ENCODE results near the gene DDX10. TPM values are rescaled to one million over a fixed set of nuclear protein-coding genes. Genes with fewer than 3 reads are reported as not detected.

The DDX10 gene
- total and polyA plus RNA-seq, 2 of the 8 experiments (the other 6 are each of a cell fraction or from before 2014, with no cell fraction given) = 49.2 to 52.2 TPM

DNA sequence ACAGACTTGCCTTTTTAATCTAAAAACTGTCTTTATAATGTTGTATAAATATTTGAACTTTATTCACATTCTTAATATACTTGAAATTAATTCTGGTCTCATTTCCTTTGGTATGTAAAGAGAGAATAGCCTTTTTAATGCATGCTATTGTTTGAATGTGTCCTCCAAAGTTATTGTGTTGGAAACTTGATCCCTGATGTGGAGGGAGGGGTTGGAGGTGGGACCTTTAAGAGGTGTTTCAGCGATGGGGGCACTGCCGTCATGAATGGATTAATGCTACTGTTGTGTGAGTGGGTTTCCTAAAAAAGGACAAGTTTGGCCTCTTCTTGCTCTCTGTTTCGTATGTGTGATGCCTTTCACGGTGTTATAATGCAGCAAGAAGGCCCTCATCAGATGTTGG is 131.7 kb downstream of the DDX10 start:
- H3K9ac ChIP-seq (replicated peaks in 1 of 4; ENCODE audit: extremely low read depth in 1 of 4, low read depth in 3 of 4, low read length in 3 of 4) = no peak overlapping the region
- peaks cover 0 to 17% of the 10 kb centered on the region in 2 experiments; a peak in 2 of 4 replicates for H3K79me2 ChIP-seq (ENCODE audit: control insufficient read depth in 1 of 2, insufficient read depth in 2 of 2, low read length in 2 of 2)
- 0 out of 4 replicates have a peak overlapping the region, but pooled peaks of 1 of the 2 experiments have one; percentile 46 for H3K4me2 ChIP-seq (ENCODE audit: insufficient read depth in 1 of 2, low read depth in 2 of 2, low read length in 2 of 2)
- H2BK15ac ChIP-seq (ENCODE audit: low read length) = no peak overlapping the region
- H3K23me2 ChIP-seq (ENCODE audit: low read depth, low read length) = no peaks in the 10 kb centered on the region
- H2BK5ac ChIP-seq (ENCODE audit: low read depth, low read length) = no peak overlapping the region
- H4K91ac ChIP-seq (replicated peaks; ENCODE audit: insufficient read length, low read length) = no peak overlapping the region
- H3K27ac ChIP-seq (ENCODE audit: low read depth, low read length) = no peak overlapping the region
- FAIRE-seq (no peak), DNase-seq (ENCODE audit: low read depth in 1 of 2, low spot score in 2 of 2) (no peak)
- no peak overlapping the region for H3K23ac ChIP-seq (ENCODE audit: insufficient read length)
- no peaks in the 10 kb centered on the region for H3K9me3 ChIP-seq (ENCODE audit: insufficient read depth in 2 of 2, low read depth in 1 of 2, low read length in 1 of 2)
- POLR2A ChIA-PET (ENCODE audit: partially characterized antibody) = no interaction called here
- H3K14ac ChIP-seq (ENCODE audit: insufficient read length) = no peak overlapping the region
- no peaks in the 10 kb centered on the region for H3K27me3 ChIP-seq (replicated peaks in 1 of 4; ENCODE audit: control insufficient read depth in 3 of 4, extremely low read depth in 1 of 4, insufficient read depth in 3 of 4, low read length in 3 of 4)
- H2AFZ ChIP-seq (ENCODE audit: low read length) = no peak overlapping the region
- no peak overlapping the region for H4K5ac ChIP-seq (ENCODE audit: insufficient read length, low read depth, low read length)
- CTCF ChIA-PET (ENCODE audit: partially characterized antibody) = no interaction called here
- no peak for TF ChIP-seq SIN3A (conservative IDR thresholded peaks at IDR 0.05 in 1 of 2, IDR thresholded peaks at IDR 0.05 in 1 of 2; ENCODE audit: low read depth in 1 of 2, low read length in 2 of 2)
- no peak for TF ChIP-seq ZNF274 (IDR thresholded peaks at IDR 0.05; ENCODE audit: borderline replicate concordance, extremely low read depth, low read length)
- no peak for TF ChIP-seq SP1 (IDR thresholded peaks at IDR 0.05; ENCODE audit: low read depth, low read length)
- TF ChIP-seq SUZ12 (IDR thresholded peaks at IDR 0.05; ENCODE audit: low read length) = no peak
- no peak for TF ChIP-seq PHF8 (conservative IDR thresholded peaks at IDR 0.05; ENCODE audit: low read depth, low read length)
- no peak for TF ChIP-seq CBX8 (IDR thresholded peaks at IDR 0.05; ENCODE audit: borderline replicate concordance, low read depth, low read length)
- TF ChIP-seq JUN (IDR thresholded peaks at IDR 0.05; ENCODE audit: low read depth, low read length) = no peak
- no peak for TF ChIP-seq RNF2 (IDR thresholded peaks at IDR 0.05; ENCODE audit: borderline replicate concordance, low read depth, low read length, missing control alignments, poor library complexity, severe bottlenecking)
- TF ChIP-seq, protein P1, sequence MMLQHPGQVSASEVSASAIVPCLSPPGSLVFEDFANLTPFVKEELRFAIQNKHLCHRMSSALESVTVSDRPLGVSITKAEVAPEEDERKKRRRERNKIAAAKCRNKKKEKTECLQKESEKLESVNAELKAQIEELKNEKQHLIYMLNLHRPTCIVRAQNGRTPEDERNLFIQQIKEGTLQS (IDR thresholded peaks at IDR 0.05; ENCODE audit: insufficient read depth, low read depth, low read length) = no peak
- no peak for TF ChIP-seq GABPA (IDR thresholded peaks at IDR 0.05; ENCODE audit: borderline replicate concordance, insufficient read depth, low read length)
- no peak for TF ChIP-seq EP300 (IDR thresholded peaks at IDR 0.05; ENCODE audit: borderline replicate concordance in 1 of 2, low read depth in 2 of 2, low read length in 2 of 2)
- no peak for TF ChIP-seq ASH2L (IDR thresholded peaks at IDR 0.05; ENCODE audit: low read length)
- H3K18ac ChIP-seq (ENCODE audit: extremely low read depth, low read length) = peak overlapping the region; percentile 75; the same call in 1 of the 2 replicates
- H3K56ac ChIP-seq (replicated peaks; ENCODE audit: insufficient read length, low read depth, low read length) = no peak overlapping the region
- 71% methylated on average over 4 of the region's 4 CpGs; no CpG with 5 or more reads in 1 of the 2 experiments for WGBS, 2 experiments (ENCODE audit: extremely low coverage in 1 of 2, insufficient coverage in 1 of 2, insufficient read length in 1 of 2, insufficient replicate concordance in 2 of 2, low coverage in 1 of 2, low lambda C conversion rate in 2 of 2, missing lambda C conversion rate in 1 of 2)
- H4K8ac ChIP-seq (ENCODE audit: extremely low read depth, insufficient read depth, low read length) = no peak overlapping the region
- H2BK12ac ChIP-seq (ENCODE audit: low read depth, low read length) = no peak overlapping the region
- no peaks in the 10 kb centered on the region for H4K20me1 ChIP-seq (replicated peaks in 1 of 2; ENCODE audit: control insufficient read depth in 1 of 2, insufficient read depth in 2 of 2, low read length in 2 of 2)
- no peaks in the 10 kb centered on the region for H3K36me3 ChIP-seq (ENCODE audit: control insufficient read depth in 2 of 4, insufficient read depth in 4 of 4, low read length in 3 of 4)
- no peak overlapping the region for H3K4me3 ChIP-seq (ENCODE audit: extremely low read depth in 1 of 4, insufficient read depth in 2 of 4, low read depth in 3 of 4, low read length in 4 of 4)
- H3K79me1 ChIP-seq (ENCODE audit: low read depth, low read length) = no peaks in the 10 kb centered on the region; the same call in 1 of the 2 replicates
- H3K4ac ChIP-seq (replicated peaks; ENCODE audit: insufficient read length, low read depth, low read length) = no peak overlapping the region
- H2AK5ac ChIP-seq (ENCODE audit: low read depth, low read length) = no peak overlapping the region
- no peak overlapping the region for H2BK20ac ChIP-seq (ENCODE audit: low read length)
- no peak overlapping the region for H2BK120ac ChIP-seq (replicated peaks; ENCODE audit: low read depth, low read length)
- peaks cover 0 to 9% (median under 1%) of the 10 kb centered on the region in 4 experiments; a peak in 4 of 7 replicates for H3K4me1 ChIP-seq (replicated peaks in 1 of 4; ENCODE audit: control insufficient read depth in 3 of 4, insufficient read depth in 4 of 4, low read length in 3 of 4)

Data from H1 (cell line).